GM19438 (cell line): Measurements from ENCODE around the gene COL23A1.

Source experiments
- ATAC-seq: cut with Tn5 transposase; IDR thresholded peaks from one replicate; pipeline ENCODE4 v1.9.1; 2021; ENCODE audit warnings: low read depth; ENCODE audit not compliant: unreplicated experiment

Gene COL23A1

GRCh38 chr5:178429491-178430185 lies 160.6 kb downstream of the COL23A1 start:
- no peak for ATAC-seq

GRCh38 chr5:178429156-178429468 lies 161.1 kb downstream of the COL23A1 start:
- no peak for ATAC-seq

GRCh38 chr5:178428341-178429155 lies 161.6 kb downstream of the COL23A1 start:
- no peak for ATAC-seq

GRCh38 chr5:178427576-178428197 lies 162.5 kb downstream of the COL23A1 start:
- ATAC-seq = no peak

- ATAC-seq = no peak
These were observed 163.7 kb downstream of the COL23A1 start for GRCh38 chr5:178426326-178427130.

- no peak for ATAC-seq
These were observed 164.5 kb downstream of the COL23A1 start for GRCh38 chr5:178425621-178426068.

GRCh38 chr5:178424810-178425177 lies 165.4 kb downstream of the COL23A1 start:
- ATAC-seq = no peak

GRCh38 chr5:178423901-178424809 lies 166.0 kb downstream of the COL23A1 start:
- ATAC-seq = no peak

GRCh38 chr5:178423431-178423830 lies 166.8 kb downstream of the COL23A1 start:
- ATAC-seq = no peak

GRCh38 chr5:178422400-178422775 lies 167.8 kb downstream of the COL23A1 start:
- ATAC-seq = no peak

GRCh38 chr5:178421699-178422399 lies 168.3 kb downstream of the COL23A1 start:
- ATAC-seq = no peak

- ATAC-seq = no peak
These were observed 169.1 kb downstream of the COL23A1 start for GRCh38 chr5:178421128-178421527.

GRCh38 chr5:178420354-178420781 lies 169.8 kb downstream of the COL23A1 start:
- no peak for ATAC-seq

- no peak for ATAC-seq
These were observed 170.5 kb downstream of the COL23A1 start for GRCh38 chr5:178419651-178420050.

GRCh38 chr5:178419196-178419595 lies 171.0 kb downstream of the COL23A1 start:
- no peak for ATAC-seq

GRCh38 chr5:178418471-178419010 lies 171.7 kb downstream of the COL23A1 start:
- no peak for ATAC-seq

GRCh38 chr5:178418031-178418430 lies 172.2 kb downstream of the COL23A1 start:
- no peak for ATAC-seq

- no peak for ATAC-seq
These were observed 172.8 kb downstream of the COL23A1 start for GRCh38 chr5:178417391-178417811.

GRCh38 chr5:178416919-178417318 lies 173.3 kb downstream of the COL23A1 start:
- ATAC-seq = no peak
